GM19023 (cell line): Measurements from ENCODE around the gene SEC14L1.
"Not testable (repeated sequence)": the region's sequence is repeated elsewhere in the genome, so short reads cannot be mapped to it uniquely, and the experiment has no call there.

Source experiments
- ATAC-seq: cut with Tn5 transposase; IDR thresholded peaks from one replicate; pipeline ENCODE4 v1.9.1; 2021; ENCODE audit warnings: mild to moderate bottlenecking, moderate library complexity; ENCODE audit not compliant: unreplicated experiment

SEC14L1 gene

DNA sequence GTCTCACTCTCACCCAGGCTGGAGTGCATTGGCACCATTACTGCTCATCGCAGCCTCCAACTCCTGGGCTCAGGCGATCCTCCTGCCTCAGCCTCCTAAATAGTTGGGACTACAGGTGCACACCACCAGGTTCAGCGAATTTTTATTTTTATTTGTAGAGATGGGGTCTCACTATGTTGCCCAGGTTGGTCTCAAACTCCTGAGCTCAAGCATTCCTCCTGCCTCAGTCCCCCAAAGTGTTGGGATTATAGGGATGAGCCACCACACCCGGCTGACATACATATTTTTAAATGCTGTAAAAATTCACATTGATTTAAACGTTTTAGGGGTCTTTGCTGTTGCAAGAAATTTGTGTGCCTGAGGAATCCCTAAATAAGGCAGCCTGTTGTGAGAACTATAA, 24.8 kb upstream of the SEC14L1 start:
- no peak for ATAC-seq

DNA sequence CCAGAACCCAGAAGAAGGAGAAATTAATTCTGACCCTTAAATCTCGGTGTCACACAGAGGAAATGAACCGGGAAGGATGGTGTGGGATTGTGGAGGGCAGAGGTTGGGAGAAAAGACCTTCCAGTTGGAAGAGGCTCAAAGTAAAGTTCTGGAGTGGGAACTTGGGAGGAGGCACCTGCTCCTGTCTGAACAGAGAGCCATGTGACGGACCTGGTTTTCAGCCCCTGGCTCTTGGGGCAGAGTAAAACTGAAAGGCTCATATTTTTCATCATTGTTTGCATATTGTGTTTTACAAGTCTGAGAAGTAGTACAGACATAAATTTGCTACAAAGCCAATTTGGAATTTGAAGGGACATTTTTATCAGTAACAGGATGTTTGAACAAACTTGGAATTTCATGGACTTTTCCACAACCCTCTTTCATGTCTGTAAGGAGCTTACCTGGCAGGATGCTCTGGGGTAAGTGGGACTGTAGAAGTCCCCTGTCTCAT, 24.4 kb upstream of the SEC14L1 start:
- no peak for ATAC-seq

DNA sequence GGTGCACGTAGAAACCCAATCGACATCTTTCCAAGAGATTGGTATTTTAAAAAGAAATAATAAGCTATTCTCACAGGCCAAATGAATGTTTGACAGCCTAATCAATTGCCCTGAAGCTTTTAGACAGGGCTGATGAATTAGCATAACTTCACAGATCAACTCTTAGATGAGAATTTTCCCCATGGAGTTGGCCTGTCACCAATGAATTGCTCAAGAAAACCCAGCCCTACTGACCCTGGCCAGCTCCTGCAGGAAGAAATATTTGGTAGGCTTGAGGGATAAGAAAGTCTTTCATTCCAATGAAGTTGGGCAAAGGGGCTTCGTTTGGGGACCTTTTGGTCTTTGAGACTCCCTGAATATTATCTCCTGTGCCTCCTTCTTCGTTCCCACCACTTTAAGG, 23.4 kb upstream of the SEC14L1 start:
- no peak for ATAC-seq

DNA sequence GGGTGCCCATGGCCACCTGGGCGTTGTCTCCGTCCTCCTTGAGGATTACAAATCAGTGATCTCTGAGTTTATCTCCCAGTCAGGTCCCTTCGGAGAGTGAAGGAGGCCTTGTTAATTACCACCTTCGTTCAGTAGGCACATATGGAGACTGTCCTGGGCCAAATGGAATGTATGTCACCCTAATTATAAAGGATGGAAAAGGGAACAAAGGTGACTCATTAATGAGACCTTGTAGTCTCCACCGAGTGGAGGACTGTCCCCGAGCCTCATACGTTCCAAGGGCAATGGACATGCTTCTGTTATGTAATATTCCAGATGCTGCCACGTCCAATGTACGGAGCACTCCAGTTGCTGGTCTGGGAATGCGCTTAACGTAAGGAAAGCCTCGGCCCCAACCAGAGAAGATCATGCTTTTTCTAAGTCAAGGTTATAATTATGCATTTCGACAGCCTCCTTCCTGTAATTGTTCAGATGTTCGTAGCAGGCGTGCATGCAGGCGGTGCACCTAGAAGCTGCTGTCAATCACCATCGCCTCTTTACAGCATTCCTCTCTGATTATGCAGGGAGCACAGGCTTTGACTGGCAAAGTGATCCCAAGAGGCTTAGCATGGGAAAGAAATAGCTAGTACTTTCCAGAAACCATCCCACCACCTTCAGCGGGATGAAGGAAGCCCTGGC, 22.4 kb upstream of the SEC14L1 start:
- no peak for ATAC-seq

DNA sequence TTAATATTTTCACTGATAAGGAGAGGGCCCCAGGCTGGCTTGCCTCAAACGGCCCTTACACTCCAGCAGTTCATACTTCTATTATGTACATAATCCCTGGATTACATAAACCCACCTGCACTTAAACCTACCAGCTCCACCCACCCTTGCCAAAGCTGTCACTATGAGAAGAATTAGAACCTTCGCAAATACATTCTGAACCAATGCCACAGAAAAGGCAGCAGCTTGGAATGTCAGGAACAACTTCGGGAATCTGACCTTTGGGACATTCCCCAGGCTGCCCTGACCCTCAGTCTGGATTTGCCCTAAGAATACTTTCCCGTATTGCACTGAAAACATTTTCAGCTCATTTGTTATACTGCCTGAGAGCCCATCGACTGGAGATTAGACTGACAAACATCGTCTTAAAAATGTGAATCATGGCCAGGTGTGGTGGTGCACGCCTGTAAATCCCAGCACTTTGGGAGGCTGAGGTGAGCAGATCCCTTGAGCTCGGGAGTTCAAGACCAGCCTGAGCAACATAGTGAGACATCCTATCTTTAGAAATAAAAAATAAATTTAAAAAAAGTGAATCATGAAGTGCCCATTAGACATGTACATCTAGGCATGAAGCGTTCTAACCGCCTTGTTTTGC, 21.0 kb upstream of the SEC14L1 start:
- no peak for ATAC-seq

DNA sequence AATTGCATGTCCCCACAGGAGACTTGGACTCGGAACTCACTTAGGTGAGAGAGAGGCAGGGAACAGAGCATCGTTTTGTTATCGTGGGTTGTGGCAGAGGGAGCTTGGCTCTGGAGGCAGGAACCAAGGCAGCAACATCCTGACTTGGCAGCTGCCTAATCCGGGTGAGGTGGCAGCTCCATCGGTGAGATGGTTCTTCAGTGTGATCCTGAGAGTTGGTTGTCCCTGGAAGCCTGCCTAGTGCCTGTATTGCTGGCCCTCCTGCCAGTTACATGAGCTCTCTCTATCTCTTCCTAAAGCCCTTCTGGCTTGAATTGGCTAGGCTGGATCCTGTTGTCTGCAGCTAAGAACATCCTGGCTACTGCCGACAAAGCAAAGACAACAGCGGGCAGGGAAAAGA, 19.9 kb upstream of the SEC14L1 start:
- ATAC-seq, result no peak

DNA sequence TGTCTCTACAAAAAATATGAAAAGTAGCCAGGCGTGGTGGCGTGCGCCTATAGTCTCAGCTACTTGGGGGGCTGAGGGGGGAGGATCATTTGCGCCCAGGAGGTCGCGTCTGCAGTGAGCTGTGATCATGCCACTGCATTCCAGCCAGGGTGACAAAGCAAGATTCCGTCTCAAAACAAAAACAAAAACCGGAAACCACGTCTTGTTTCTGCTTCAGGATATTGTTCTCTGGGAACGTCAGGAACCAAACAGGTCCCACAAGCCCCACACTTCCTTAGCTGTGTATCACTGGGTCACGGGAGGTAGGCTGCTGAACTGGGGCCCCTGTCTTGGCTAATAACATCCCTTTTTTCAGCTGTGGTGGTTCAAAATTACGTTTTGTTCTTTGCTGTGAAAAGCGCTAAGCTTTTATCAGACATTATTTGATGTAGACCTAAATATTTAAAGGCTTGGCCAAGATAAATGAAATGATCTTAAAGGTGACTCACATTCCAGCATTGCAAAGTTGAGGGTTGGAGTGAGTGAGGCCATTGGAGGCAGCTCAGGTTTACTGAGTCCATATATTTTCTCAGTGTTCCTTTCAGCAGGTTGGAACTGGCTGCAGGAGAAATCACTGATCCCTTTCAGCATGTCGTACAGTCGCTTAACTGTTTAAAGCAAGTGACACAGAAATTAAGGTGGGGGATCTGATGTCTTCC, 16.4 kb upstream of the SEC14L1 start:
- ATAC-seq, result no peak

DNA sequence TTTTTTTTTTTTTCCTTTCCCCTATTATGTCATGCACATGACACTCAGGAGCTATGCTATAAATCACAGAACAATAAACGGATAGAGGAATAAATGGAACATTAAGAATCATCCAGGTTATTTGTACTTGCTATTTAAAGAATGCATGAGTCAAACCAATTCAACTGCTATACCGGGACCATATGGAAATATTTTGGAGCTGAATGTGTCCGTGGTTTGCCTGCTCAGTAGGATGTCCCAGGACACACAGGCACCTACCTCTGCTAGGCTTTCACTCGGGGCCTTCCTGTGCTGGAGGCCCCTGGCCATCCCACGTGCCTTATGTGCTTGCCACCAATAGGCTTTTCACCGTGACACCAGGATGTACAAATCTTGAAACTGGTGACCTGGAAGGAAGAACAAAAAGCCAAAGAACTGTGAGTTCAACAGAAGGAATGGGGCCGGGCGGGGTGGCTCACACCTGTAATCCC, 15.3 kb upstream of the SEC14L1 start:
- ATAC-seq, result no peak

DNA sequence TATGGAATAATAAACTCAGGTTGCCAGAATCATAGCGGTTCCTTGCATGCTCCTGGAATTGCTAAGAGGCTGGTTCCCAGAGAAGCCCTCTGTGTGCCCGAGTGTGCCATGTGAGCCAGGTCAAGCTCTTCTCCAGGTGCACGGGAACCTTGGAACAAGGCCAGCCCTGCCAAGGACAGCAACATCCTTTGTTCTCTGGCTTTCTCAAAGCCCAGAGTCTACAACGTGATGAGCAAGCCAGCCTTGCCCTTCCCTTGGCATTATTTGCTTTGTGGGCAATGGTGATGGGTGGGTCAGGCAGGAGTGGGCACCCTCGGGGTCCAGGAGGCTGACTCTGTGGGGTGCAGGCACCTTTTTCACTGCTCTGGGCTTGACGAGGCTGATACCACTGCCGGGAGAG, 14.2 kb upstream of the SEC14L1 start:
- no peak for ATAC-seq

DNA sequence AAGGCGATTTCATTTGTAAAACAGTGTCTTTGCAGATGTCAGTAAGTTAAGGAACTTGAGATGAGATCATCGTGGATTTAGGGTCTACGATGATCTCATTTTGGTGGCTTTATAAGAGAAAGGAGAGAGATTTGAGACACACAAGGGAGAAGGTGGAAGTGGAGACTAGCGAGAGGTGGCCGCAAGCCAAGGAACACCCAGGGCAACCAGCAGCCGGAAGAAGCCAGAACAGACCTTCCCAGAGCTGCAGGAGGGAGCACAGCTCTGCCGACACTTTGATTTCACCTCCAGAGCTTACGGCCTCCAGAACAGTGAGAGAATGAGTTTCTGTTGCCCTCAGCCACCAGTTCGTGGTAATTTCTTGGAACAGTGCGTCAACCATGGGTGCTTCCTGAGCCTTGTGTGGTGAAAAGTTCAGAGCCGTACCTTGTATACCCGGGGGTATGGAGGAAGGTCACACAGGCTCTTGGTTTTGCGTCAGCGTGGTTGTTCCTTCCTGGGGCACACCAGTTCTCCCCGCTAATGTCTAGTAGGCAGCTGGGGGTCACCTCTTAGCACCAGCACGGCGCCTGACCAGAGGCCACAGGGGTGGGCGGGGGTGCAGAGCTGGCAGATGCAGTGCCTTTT, 12.9 kb upstream of the SEC14L1 start:
- no peak for ATAC-seq

DNA sequence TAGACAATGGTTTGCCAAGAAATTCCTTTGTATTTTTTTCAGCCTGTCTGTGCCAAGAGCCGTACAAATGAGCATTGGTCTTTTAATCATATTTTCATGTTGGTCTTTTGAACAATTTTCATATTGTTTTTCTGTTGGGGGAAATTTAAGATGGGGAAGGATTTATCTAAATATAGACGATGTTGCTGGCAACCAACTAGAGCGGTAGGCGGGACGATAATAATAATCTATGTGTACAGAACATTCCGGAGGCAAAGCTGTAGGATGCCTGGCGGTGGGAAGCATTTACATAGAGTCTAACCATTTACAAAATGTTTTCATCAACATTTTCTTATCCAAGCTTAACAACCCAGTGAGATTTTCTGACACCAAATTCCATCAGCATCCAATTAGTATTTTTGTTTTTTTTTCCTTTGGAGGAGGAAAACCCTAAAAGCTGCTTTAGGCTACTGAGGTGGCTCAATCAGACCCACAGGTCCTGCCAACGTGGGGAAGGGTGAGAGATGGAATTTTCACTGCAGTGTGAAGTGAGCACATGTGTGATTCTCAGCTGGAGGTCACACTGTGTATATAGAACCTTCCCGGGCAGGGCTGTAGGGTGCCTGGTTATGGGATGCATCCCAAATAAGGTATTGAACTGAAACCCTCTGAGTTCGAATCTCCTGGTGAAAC, 11.7 kb upstream of the SEC14L1 start:
- ATAC-seq, result no peak

DNA sequence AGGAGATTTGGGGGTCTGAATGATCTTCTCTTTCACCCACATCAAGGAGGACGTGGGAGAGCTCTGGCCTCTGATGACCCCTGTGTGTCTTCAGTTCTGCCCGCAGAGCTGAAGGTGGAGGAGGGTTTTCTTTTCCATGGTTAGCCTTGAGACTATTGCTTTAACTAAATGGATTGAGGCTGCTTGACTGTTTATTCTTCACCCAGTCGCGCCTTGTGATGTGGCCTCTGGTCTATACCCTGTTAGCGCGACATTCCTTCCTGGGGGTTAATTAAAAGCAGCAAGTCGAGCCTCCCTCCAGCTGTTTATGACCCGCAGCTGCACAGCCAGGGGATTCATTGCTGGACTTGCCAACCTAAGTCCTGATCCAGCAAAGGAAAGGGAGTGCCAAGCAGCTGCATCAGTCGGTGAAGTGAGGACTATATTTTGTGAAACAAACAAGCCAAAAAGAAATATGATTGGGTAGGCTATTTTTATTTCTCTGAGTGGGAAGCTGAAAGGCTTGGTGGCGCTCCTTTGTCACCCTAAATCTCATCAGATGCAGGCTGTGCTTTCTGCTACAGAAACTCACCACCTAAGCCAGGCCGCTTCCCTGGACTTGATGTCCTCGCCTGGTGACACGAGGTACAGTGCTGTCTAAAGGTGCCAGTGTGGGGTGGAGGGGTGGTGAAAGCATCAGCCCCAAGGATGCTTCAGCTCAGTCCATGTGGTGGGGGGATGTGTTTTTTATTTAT, 11.0 kb upstream of the SEC14L1 start:
- no peak for ATAC-seq

DNA sequence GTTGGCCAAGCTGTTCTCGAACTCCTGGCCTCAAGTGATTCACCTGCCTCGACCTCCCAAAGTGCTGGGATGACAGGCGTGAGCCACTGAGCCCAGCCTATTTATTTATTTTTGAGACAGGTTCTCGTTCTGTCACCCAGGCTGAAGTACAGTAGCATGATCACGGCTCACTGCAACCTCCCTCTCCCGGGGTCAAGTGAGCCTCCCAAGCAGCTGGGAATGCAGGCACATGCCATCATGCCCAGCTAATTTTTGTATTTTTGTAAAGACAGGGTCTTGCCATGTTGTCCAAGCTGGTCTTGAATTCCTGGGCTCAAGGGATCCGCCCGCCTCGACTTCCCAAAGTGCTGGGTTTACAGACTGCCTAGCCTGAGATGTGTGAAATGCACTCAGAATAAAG, 10.2 kb upstream of the SEC14L1 start:
- ATAC-seq, result no peak

DNA sequence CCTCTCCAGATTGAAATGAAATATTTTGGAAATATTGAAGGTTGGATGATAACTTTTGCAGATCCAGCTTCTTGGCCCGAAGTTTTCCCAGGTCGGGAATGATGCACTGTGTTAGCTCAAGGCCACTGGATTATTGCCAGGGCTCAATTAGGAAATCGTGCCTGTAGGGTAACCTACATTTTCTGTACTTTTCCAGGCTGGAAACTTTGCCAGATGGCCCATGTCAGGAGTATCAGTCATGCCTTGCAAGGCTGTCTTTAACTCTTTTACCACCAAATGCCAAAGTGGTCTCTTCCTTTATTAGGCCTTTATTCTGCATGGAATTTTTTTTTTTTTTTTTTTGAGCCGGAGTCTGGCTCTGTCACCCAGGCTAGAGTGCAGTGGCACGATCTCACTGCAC, 8.9 kb upstream of the SEC14L1 start:
- no peak for ATAC-seq

DNA sequence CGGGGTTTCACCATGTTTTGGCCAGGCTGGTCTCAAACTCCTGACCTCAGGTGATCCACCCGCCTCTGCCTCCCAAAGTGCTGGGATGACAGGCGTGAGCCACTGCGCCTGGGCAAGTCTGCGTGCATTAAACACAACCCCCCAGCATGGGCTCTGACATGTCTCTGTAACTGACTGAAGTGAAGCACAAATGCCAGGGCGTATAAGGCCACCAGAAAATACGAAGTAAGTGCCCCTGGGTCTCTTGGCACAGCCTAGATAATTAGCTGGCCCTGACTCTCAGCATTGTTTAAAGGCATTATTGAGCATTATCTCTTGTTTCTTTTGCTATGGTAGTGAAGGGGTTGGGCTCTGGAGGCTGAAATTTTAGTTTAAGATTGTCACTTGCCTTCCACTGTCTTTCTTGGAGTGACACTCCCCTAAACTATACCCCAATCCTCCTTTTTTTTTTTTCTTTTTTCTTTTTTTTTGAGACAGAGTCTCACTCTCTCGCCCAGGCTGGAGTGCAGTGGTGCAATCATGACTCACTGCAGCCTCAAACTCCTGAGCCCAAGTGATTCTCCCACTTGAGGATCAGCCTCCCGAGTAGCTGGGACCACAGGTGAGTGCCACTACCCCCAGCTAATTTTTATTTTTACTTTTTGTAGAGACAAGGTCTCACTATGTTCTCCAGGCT, 8.2 kb upstream of the SEC14L1 start:
- no peak for ATAC-seq

DNA sequence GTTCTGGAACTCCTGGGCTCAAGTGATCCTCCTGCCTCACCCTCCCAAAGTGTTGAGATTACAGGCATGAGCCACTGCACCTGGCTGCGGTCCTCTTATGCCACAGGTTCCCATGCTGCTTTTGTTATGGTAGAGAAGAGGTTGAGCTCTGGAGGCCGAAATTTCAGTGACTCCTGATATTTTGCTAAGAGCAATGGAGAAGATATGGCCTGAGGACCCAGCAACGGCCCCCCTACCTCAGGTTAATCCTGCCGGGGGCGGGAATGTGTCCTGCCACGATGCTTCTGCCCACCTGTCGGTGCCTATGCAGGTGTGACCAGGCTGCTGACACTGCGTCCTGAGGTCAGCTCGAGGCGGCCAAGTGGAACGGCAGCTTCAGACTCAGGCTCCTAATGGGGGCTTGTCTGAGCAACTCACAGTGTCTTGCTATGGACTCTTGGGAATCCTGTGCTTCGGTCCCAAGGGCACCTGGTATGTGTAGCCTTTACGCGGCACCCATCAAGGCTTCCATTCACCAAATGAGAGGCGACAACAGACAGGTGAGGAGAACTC, 7.6 kb upstream of the SEC14L1 start:
- no peak for ATAC-seq

DNA sequence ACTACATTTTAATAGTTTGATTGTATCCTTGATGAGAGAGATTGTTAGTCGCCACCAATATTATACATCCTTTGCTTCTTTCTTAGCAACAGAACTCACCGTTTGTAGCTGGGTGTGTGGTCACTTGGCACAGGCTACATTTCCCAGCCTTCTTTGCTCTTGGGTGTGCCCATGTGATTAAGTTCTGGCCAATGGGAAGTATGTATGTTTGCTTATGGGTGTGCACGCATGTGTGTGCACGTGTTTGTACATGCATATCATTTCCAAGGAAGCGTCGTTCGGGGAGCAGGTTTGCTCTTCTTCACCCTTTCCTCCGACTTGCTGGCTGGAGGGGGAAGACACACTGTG, 4.4 kb upstream of the SEC14L1 start:
- no peak for ATAC-seq

DNA sequence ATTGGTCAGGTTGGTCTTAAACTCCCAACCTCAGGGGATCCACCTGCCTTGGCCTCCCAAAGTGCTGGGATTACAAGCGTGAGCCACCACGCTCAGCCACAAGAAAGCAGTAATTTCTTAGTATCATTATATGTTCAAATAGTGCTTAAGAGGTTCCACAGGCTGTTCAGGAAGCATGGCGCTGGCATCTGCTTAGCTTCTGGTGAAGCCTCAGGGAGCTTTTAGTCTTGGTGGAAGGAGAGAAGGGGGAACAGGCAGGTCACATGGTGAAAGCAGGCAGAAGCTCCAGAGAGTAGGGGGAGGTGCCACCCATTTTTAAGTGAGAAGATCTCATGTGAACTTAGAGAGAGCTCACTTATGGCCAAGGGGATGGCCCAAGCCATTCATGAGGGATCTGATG, 3.7 kb upstream of the SEC14L1 start:
- no peak for ATAC-seq

DNA sequence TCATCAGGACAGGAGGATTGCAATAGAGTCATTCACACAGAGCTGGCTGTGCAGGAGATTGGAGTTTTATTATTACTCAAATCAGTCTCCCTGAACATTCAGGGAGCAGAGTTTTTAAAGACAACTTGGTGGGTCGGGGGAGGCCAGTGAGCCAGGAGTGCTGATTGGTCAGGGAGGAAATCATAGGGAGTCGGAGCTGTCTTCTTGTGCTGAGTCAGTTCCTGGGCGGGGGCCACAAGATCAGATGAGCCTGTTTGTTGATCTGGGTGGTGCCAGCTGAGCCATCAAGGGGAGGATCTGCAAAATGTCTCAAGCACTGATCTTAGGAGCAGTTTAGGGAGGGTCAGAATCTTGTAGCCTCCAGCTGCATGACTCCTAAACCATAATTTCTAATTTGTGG, 2.9 kb upstream of the SEC14L1 start:
- not testable (repeated sequence) for ATAC-seq
